ENCODE data around the gene ADO.
"Not testable (repeated sequence)": the region's sequence is repeated elsewhere in the genome, so short reads cannot be mapped to it uniquely, and the experiment has no call there.

The ADO gene

GRCh38 chr10:62772186-62772974 lies 32.1 kb upstream of the ADO start:
- Mint-ChIP-seq H3K9me3 (no peaks in the 10 kb centered on the region), H3K4me3 (no peak overlapping the region), H3K27ac (no peak overlapping the region), H3K27me3 (ENCODE audit: low read depth, poor library complexity) (no peaks in the 10 kb centered on the region), H3K36me3 (ENCODE audit: low read depth) (no peaks in the 10 kb centered on the region), H3K4me1 (peaks cover 8% of the 10 kb centered on the region)
- DNase-seq, result no peak
- TF ChIP-seq CTCF (IDR thresholded peaks at IDR 0.05), result no peak

- Mint-ChIP-seq H3K27me3 (ENCODE audit: low read depth, poor library complexity) (peaks cover 3% of the 10 kb centered on the region), H3K9me3 (peaks cover 3% of the 10 kb centered on the region), H3K4me3 (no peak overlapping the region), H3K27ac (no peak overlapping the region), H3K4me1 (peaks cover 5% of the 10 kb centered on the region), H3K36me3 (ENCODE audit: low read depth) (no peaks in the 10 kb centered on the region)
- no peak for DNase-seq
- TF ChIP-seq CTCF (IDR thresholded peaks at IDR 0.05), result no peak
Measured at GRCh38 chr10:62778125-62778524, 26.4 kb upstream of the ADO start.

GRCh38 chr10:62779487-62780248 lies 24.9 kb upstream of the ADO start:
- Mint-ChIP-seq H3K27ac (no peak overlapping the region), H3K9me3 (peaks cover 17% of the 10 kb centered on the region), H3K36me3 (ENCODE audit: low read depth) (peaks cover 5% of the 10 kb centered on the region), H3K4me3 (no peak overlapping the region), H3K27me3 (ENCODE audit: low read depth, poor library complexity) (peaks cover 3% of the 10 kb centered on the region), H3K4me1 (peaks cover 5% of the 10 kb centered on the region)
- DNase-seq, result no peak
- no peak for TF ChIP-seq CTCF (IDR thresholded peaks at IDR 0.05)

- H3K27me3 Mint-ChIP-seq (ENCODE audit: low read depth, poor library complexity); H3K4me1 Mint-ChIP-seq; H3K4me3 Mint-ChIP-seq; H3K27ac Mint-ChIP-seq; DNase-seq: not testable (repeated sequence)
- H3K9me3 Mint-ChIP-seq, result peaks cover 50% of the 10 kb centered on the region
- peaks cover 18% of the 10 kb centered on the region for H3K36me3 Mint-ChIP-seq (ENCODE audit: low read depth)
Measured at GRCh38 chr10:62784537-62784936, 20.0 kb upstream of the ADO start.

GRCh38 chr10:62788285-62788684 lies 16.2 kb upstream of the ADO start:
- DNase-seq, H3K27ac Mint-ChIP-seq, H3K4me1 Mint-ChIP-seq: not testable (repeated sequence)

GRCh38 chr10:62788861-62789467 lies 15.6 kb upstream of the ADO start:
- no peaks in the 10 kb centered on the region for H3K27me3 Mint-ChIP-seq (ENCODE audit: low read depth, poor library complexity)
- H3K4me1 Mint-ChIP-seq, result no peaks in the 10 kb centered on the region
- peaks cover 41% of the 10 kb centered on the region for H3K9me3 Mint-ChIP-seq
- peaks cover 18% of the 10 kb centered on the region for H3K36me3 Mint-ChIP-seq (ENCODE audit: low read depth)
- DNase-seq, result no peak
- H3K4me3 Mint-ChIP-seq, result no peak overlapping the region
- TF ChIP-seq CTCF (IDR thresholded peaks at IDR 0.05), result no peak
- no peak overlapping the region for H3K27ac Mint-ChIP-seq

More at GRCh38 chr10:62788285-62788684, 16.2 kb upstream of the ADO start:
- H3K4me3 Mint-ChIP-seq; H3K27me3 Mint-ChIP-seq (ENCODE audit: low read depth, poor library complexity): not testable (repeated sequence)
- Mint-ChIP-seq H3K9me3 (peaks cover 47% of the 10 kb centered on the region), H3K36me3 (ENCODE audit: low read depth) (peaks cover 18% of the 10 kb centered on the region)

All from nephron progenitor cell (in vitro differentiated cells).